ENCODE results near the gene PIP4K2C.
"Not testable (repeated sequence)": the region's sequence is repeated elsewhere in the genome, so short reads cannot be mapped to it uniquely, and the experiment has no call there.

Gene PIP4K2C

GRCh38 chr12:57550641-57551549 lies 40.1 kb upstream of the PIP4K2C start:
- DNase-seq (ENCODE audit: low read depth), result no peak
- no peak overlapping the region for H3K9ac ChIP-seq (ENCODE audit: low read length)
- no peaks in the 10 kb centered on the region for H3K9me3 ChIP-seq (ENCODE audit: control insufficient read depth, low read length)
- peaks cover 50% of the 10 kb centered on the region for H3K27me3 ChIP-seq (replicated peaks; ENCODE audit: control insufficient read depth, insufficient read depth, low read length)
- H3K36me3 ChIP-seq (ENCODE audit: control insufficient read depth, insufficient read depth, low read length, severe bottlenecking), result no peaks in the 10 kb centered on the region
- peaks cover 17% of the 10 kb centered on the region for H3K4me1 ChIP-seq (ENCODE audit: control insufficient read depth, insufficient read depth, low read length)
- H3K4me3 ChIP-seq (ENCODE audit: low read length), result no peak overlapping the region

- no peak overlapping the region for H3K9ac ChIP-seq (ENCODE audit: low read length)
- no peak overlapping the region for H3K4me3 ChIP-seq (ENCODE audit: low read length)
- no peak for DNase-seq (ENCODE audit: low read depth)
- peaks cover 50% of the 10 kb centered on the region for H3K27me3 ChIP-seq (replicated peaks; ENCODE audit: control insufficient read depth, insufficient read depth, low read length)
- no peaks in the 10 kb centered on the region for H3K36me3 ChIP-seq (ENCODE audit: control insufficient read depth, insufficient read depth, low read length, severe bottlenecking)
- no peaks in the 10 kb centered on the region for H3K9me3 ChIP-seq (ENCODE audit: control insufficient read depth, low read length)
- H3K4me1 ChIP-seq (ENCODE audit: control insufficient read depth, insufficient read depth, low read length), result peaks cover 12% of the 10 kb centered on the region
These were observed 39.2 kb upstream of the PIP4K2C start for GRCh38 chr12:57551637-57552305.

- H3K27me3 ChIP-seq (replicated peaks; ENCODE audit: control insufficient read depth, insufficient read depth, low read length), result peaks cover 50% of the 10 kb centered on the region
- H3K9ac ChIP-seq (ENCODE audit: low read length), result no peak overlapping the region
- H3K36me3 ChIP-seq (ENCODE audit: control insufficient read depth, insufficient read depth, low read length, severe bottlenecking), result no peaks in the 10 kb centered on the region
- no peak overlapping the region for H3K4me3 ChIP-seq (ENCODE audit: low read length)
- H3K9me3 ChIP-seq (ENCODE audit: control insufficient read depth, low read length), result no peaks in the 10 kb centered on the region
- H3K4me1 ChIP-seq (ENCODE audit: control insufficient read depth, insufficient read depth, low read length), result peaks cover 11% of the 10 kb centered on the region
- no peak for DNase-seq (ENCODE audit: low read depth)
These were observed 38.7 kb upstream of the PIP4K2C start for GRCh38 chr12:57552306-57552651.

GRCh38 chr12:57552835-57553313 lies 38.1 kb upstream of the PIP4K2C start:
- Histone ChIP-seq H3K4me1 (ENCODE audit: control insufficient read depth, insufficient read depth, low read length) (peaks cover 9% of the 10 kb centered on the region), H3K9ac (ENCODE audit: low read length) (no peak overlapping the region), H3K4me3 (ENCODE audit: low read length) (no peak overlapping the region), H3K36me3 (ENCODE audit: control insufficient read depth, insufficient read depth, low read length, severe bottlenecking) (no peaks in the 10 kb centered on the region), H3K27me3 (replicated peaks; ENCODE audit: control insufficient read depth, insufficient read depth, low read length) (peaks cover 50% of the 10 kb centered on the region), H3K9me3 (ENCODE audit: control insufficient read depth, low read length) (no peaks in the 10 kb centered on the region)
- peak; percentile 8 for DNase-seq (ENCODE audit: low read depth)

GRCh38 chr12:57553343-57554202 lies 37.4 kb upstream of the PIP4K2C start:
- H3K27me3 ChIP-seq (replicated peaks; ENCODE audit: control insufficient read depth, insufficient read depth, low read length), result peaks cover 47% of the 10 kb centered on the region
- H3K4me1 ChIP-seq (ENCODE audit: control insufficient read depth, insufficient read depth, low read length), result peaks cover 6% of the 10 kb centered on the region
- no peak for DNase-seq (ENCODE audit: low read depth)

GRCh38 chr12:57554453-57554852 lies 36.5 kb upstream of the PIP4K2C start:
- Histone ChIP-seq H3K9me3 (ENCODE audit: control insufficient read depth, low read length) (no peaks in the 10 kb centered on the region), H3K27me3 (replicated peaks; ENCODE audit: control insufficient read depth, insufficient read depth, low read length) (peaks cover 38% of the 10 kb centered on the region), H3K4me3 (ENCODE audit: low read length) (no peak overlapping the region), H3K4me1 (ENCODE audit: control insufficient read depth, insufficient read depth, low read length) (peaks cover 5% of the 10 kb centered on the region), H3K36me3 (ENCODE audit: control insufficient read depth, insufficient read depth, low read length, severe bottlenecking) (no peaks in the 10 kb centered on the region), H3K9ac (ENCODE audit: low read length) (no peak overlapping the region)
- DNase-seq (ENCODE audit: low read depth), result no peak

More at GRCh38 chr12:57553343-57554202, 37.4 kb upstream of the PIP4K2C start:
- Histone ChIP-seq H3K9me3 (ENCODE audit: control insufficient read depth, low read length) (no peaks in the 10 kb centered on the region), H3K36me3 (ENCODE audit: control insufficient read depth, insufficient read depth, low read length, severe bottlenecking) (no peaks in the 10 kb centered on the region), H3K4me3 (ENCODE audit: low read length) (no peak overlapping the region), H3K9ac (ENCODE audit: low read length) (no peak overlapping the region)

GRCh38 chr12:57554897-57555296 lies 36.1 kb upstream of the PIP4K2C start:
- no peak overlapping the region for H3K4me3 ChIP-seq (ENCODE audit: low read length)
- peaks cover 5% of the 10 kb centered on the region for H3K4me1 ChIP-seq (ENCODE audit: control insufficient read depth, insufficient read depth, low read length)
- DNase-seq (ENCODE audit: low read depth), result no peak
- H3K36me3 ChIP-seq (ENCODE audit: control insufficient read depth, insufficient read depth, low read length, severe bottlenecking), result no peaks in the 10 kb centered on the region
- peaks cover 33% of the 10 kb centered on the region for H3K27me3 ChIP-seq (replicated peaks; ENCODE audit: control insufficient read depth, insufficient read depth, low read length)
- H3K9me3 ChIP-seq (ENCODE audit: control insufficient read depth, low read length), result no peaks in the 10 kb centered on the region
- no peak overlapping the region for H3K9ac ChIP-seq (ENCODE audit: low read length)

- H3K4me1 ChIP-seq (ENCODE audit: control insufficient read depth, insufficient read depth, low read length), result no peaks in the 10 kb centered on the region
- H3K27me3 ChIP-seq (replicated peaks; ENCODE audit: control insufficient read depth, insufficient read depth, low read length), result peaks cover 19% of the 10 kb centered on the region
- H3K9ac ChIP-seq (ENCODE audit: low read length), result no peak overlapping the region
- no peak for DNase-seq (ENCODE audit: low read depth)
- no peaks in the 10 kb centered on the region for H3K9me3 ChIP-seq (ENCODE audit: control insufficient read depth, low read length)
- no peak overlapping the region for H3K4me3 ChIP-seq (ENCODE audit: low read length)
- H3K36me3 ChIP-seq (ENCODE audit: control insufficient read depth, insufficient read depth, low read length, severe bottlenecking), result no peaks in the 10 kb centered on the region
These were observed 32.1 kb upstream of the PIP4K2C start for GRCh38 chr12:57558864-57559263.

GRCh38 chr12:57560516-57560915 lies 30.5 kb upstream of the PIP4K2C start:
- Histone ChIP-seq H3K4me1 (ENCODE audit: control insufficient read depth, insufficient read depth, low read length) (no peaks in the 10 kb centered on the region), H3K9ac (ENCODE audit: low read length) (no peak overlapping the region), H3K36me3 (ENCODE audit: control insufficient read depth, insufficient read depth, low read length, severe bottlenecking) (no peaks in the 10 kb centered on the region), H3K4me3 (ENCODE audit: low read length) (no peak overlapping the region), H3K27me3 (replicated peaks; ENCODE audit: control insufficient read depth, insufficient read depth, low read length) (peaks cover 15% of the 10 kb centered on the region), H3K9me3 (ENCODE audit: control insufficient read depth, low read length) (no peaks in the 10 kb centered on the region)
- DNase-seq (ENCODE audit: low read depth), result no peak

GRCh38 chr12:57561117-57561516 lies 29.9 kb upstream of the PIP4K2C start:
- not testable (repeated sequence) for H3K9ac ChIP-seq (ENCODE audit: low read length); H3K36me3 ChIP-seq (ENCODE audit: control insufficient read depth, insufficient read depth, low read length, severe bottlenecking); H3K9me3 ChIP-seq (ENCODE audit: control insufficient read depth, low read length); H3K4me3 ChIP-seq (ENCODE audit: low read length); H3K4me1 ChIP-seq (ENCODE audit: control insufficient read depth, insufficient read depth, low read length)
- peaks cover 15% of the 10 kb centered on the region for H3K27me3 ChIP-seq (replicated peaks; ENCODE audit: control insufficient read depth, insufficient read depth, low read length)
- peak; percentile 49 for DNase-seq (ENCODE audit: low read depth)

GRCh38 chr12:57563358-57563757 lies 27.6 kb upstream of the PIP4K2C start:
- DNase-seq (ENCODE audit: low read depth), result no peak
- no peaks in the 10 kb centered on the region for H3K9me3 ChIP-seq (ENCODE audit: control insufficient read depth, low read length)
- H3K9ac ChIP-seq (ENCODE audit: low read length), result no peak overlapping the region
- no peaks in the 10 kb centered on the region for H3K36me3 ChIP-seq (ENCODE audit: control insufficient read depth, insufficient read depth, low read length, severe bottlenecking)
- no peak overlapping the region for H3K4me3 ChIP-seq (ENCODE audit: low read length)
- no peaks in the 10 kb centered on the region for H3K4me1 ChIP-seq (ENCODE audit: control insufficient read depth, insufficient read depth, low read length)
- H3K27me3 ChIP-seq (replicated peaks; ENCODE audit: control insufficient read depth, insufficient read depth, low read length), result peaks cover 19% of the 10 kb centered on the region

Measured in adipocyte (in vitro differentiated cells).